Activated naive CD8-positive, alpha-beta T cell treated with anti-CD3 and anti-CD28 coated beads, Interleukin-2, amount 50 U/mL, for 16 hours (primary cell): Measurements from ENCODE around the gene SLC5A9.

Experiments used
- DNase-seq: peaks from one replicate; pipeline ENCODE4 v3.0.0-alpha.2; 2020; ENCODE audit warnings: low read depth, low spot score

Gene SLC5A9

GRCh38 chr1:48222501-48223242, at the start of gene SLC5A9:
Gene SLC5A9, plus strand, starts transcription at chr1:48222716. Its CDS starts 21 bp downstream, at chr1:48222737.
- DNase-seq: no peak

- DNase-seq: no peak
Observed at GRCh38 chr1:48175116-48175515, 47.4 kb upstream of the SLC5A9 start.

- no peak for DNase-seq
Observed at GRCh38 chr1:48177257-48177656, 45.3 kb upstream of the SLC5A9 start.

- DNase-seq: no peak
Observed at GRCh38 chr1:48181669-48182367, 40.7 kb upstream of the SLC5A9 start.

- no peak for DNase-seq
Observed at GRCh38 chr1:48182439-48182838, 40.1 kb upstream of the SLC5A9 start.

GRCh38 chr1:48186306-48186839, 36.1 kb upstream of the SLC5A9 start:
- no peak for DNase-seq

- no peak for DNase-seq
Observed at GRCh38 chr1:48187969-48188563, 34.5 kb upstream of the SLC5A9 start.

- no peak for DNase-seq
Observed at GRCh38 chr1:48190881-48191280, 31.6 kb upstream of the SLC5A9 start.

- DNase-seq: no peak
Observed at GRCh38 chr1:48194801-48195200, 27.7 kb upstream of the SLC5A9 start.

- DNase-seq: no peak
Observed at GRCh38 chr1:48196237-48196636, 26.3 kb upstream of the SLC5A9 start.

- no peak for DNase-seq
Observed at GRCh38 chr1:48198970-48199369, 23.5 kb upstream of the SLC5A9 start.

- no peak for DNase-seq
Observed at GRCh38 chr1:48200166-48200900, 22.2 kb upstream of the SLC5A9 start.

GRCh38 chr1:48202030-48202752, 20.3 kb upstream of the SLC5A9 start:
- no peak for DNase-seq

GRCh38 chr1:48203287-48203900, 19.1 kb upstream of the SLC5A9 start:
- DNase-seq: no peak

GRCh38 chr1:48205522-48205921, 17.0 kb upstream of the SLC5A9 start:
- DNase-seq: no peak

- DNase-seq: no peak
Observed at GRCh38 chr1:48206371-48206770, 16.1 kb upstream of the SLC5A9 start.

GRCh38 chr1:48207131-48207530, 15.4 kb upstream of the SLC5A9 start:
- DNase-seq: no peak

- DNase-seq: no peak
Observed at GRCh38 chr1:48207536-48208075, 14.9 kb upstream of the SLC5A9 start.

- DNase-seq: no peak
Observed at GRCh38 chr1:48208251-48208650, 14.3 kb upstream of the SLC5A9 start.

GRCh38 chr1:48208652-48209051, 13.9 kb upstream of the SLC5A9 start:
- DNase-seq: no peak
